Ramos (cell line): Measurements from ENCODE around the gene RTP5.

Source experiments
- in situ Hi-C: fragments of 300-500 bp; cut with MboI; formaldehyde crosslinking; loops from one replicate; pipeline ENCODE4 v1.14.3; 2022; ENCODE audit warnings: low sequenced_read_pairs; ENCODE audit not compliant: unreplicated experiment

RTP5 gene

DNA sequence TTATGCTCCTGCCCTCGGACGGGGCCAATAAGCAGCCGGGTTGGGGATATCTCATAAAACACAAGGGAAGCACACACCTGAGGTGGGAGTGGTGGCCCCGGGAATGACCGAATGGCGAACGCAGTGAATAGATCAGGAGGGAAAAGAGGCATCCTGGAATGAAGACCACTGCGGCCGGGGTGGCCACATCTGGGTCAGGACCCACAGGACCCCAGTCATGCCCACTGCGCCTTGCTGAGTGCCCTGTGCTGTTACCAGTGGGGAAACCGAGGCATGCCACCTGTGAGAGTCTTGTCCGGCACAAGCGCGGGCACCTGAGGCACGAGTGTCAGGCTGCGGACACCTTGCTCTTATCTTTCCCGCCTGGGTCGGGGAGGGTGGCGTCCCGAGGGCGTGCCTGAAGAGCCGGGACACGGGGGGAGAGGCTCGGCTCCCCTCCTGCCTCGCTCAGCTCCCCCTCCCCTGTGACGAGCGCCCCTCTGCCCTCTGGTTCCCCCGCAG lies 12.4 kb upstream of the RTP5 start:
- in situ Hi-C loops: no loop called here

DNA sequence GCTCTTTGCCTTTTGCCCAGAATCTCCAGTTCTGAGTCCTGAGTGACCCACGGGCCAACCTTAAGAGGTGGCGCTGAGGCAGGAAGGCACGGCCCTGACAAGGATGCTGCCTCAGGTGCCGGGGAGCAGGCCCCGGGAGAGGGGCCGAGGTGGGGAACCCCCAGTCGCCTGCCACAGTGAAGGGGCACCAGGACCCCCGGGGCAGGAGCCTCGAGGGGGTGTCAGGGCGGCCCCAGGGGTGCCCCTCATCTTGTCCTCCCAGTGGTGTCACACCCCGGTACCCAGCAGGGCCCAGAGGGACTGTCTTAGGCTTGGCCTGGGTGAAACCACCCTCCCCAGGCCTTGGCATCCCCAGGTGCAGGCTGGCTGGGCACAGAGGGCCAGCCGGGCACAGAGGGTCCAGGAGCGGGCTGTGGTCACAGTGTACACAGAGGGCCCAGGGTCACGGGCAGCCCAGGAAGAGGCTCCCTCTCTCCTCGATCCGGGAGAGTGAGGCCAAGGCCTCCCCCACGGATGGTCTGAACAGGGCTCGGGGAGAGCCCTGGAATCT lies 11.9 kb upstream of the RTP5 start:
- in situ Hi-C loops: no loop called here

DNA sequence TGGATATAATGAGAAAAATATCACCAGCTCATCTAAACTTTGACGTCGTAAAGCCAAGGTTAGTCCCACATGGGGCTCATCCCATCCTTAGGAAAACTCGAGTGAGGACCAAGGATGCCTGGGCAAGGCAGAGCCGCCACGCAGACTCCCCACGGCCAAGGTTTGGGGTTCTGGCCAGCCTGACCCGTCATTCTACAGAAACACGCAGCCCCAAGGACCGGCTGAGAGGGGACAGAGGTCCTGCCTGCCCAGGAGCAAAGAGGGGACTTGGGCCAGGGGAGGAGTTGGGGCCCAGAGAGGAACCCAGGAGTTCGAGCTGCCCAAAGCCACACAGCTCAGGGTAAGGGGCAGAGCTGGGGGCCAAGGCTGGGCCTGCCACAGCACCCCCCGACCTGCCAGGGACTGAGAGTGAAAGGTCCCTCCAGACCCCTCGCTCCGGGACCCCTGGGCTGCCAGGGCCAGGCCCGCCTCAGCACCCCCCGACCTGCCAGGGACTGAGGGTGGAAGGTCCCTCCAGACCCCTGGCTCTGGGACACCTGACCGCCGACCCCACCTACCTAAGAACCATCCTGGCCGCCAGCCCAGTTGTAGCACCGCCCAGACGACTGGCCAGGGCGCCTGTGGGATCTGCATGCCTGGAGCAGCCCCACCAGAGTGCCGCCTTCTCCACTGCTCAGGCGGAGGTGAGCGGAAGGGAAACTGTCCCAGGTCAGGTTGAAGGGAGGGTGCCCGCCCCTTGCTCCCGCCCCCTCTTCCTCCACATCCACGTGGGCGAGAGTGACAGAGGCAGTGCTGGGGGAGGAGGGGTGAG lies 11.1 kb upstream of the RTP5 start, which contains the start of gene PDCD1:
TSS of gene PDCD1 (minus strand) at position 689 of the 811 bp plus-strand sequence. CDS start at position 633, 56 bp downstream.
- in situ Hi-C loops: no loop called here

DNA sequence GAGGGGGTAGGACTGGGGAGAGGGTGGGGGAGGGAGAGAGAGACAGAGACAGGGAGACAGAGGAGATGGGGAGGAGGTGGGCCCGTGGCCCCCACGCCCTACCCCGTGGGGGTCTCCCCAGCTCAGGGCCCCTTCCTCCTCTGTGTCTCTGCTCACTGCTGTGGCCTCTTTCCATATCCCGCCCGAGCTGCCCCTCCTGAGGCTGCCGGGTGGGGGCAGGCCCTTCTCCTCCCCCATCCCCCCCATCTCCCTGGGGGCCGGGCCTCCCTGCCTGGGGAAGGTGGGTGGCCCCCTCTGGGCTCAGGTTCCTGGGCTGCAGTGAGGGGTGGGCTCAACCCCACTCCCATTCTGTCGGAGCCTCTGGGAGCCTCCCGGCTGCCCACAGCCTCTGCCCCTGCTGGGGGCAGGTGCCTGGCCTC lies 10.5 kb upstream of the RTP5 start:
- in situ Hi-C loops: no loop called here

DNA sequence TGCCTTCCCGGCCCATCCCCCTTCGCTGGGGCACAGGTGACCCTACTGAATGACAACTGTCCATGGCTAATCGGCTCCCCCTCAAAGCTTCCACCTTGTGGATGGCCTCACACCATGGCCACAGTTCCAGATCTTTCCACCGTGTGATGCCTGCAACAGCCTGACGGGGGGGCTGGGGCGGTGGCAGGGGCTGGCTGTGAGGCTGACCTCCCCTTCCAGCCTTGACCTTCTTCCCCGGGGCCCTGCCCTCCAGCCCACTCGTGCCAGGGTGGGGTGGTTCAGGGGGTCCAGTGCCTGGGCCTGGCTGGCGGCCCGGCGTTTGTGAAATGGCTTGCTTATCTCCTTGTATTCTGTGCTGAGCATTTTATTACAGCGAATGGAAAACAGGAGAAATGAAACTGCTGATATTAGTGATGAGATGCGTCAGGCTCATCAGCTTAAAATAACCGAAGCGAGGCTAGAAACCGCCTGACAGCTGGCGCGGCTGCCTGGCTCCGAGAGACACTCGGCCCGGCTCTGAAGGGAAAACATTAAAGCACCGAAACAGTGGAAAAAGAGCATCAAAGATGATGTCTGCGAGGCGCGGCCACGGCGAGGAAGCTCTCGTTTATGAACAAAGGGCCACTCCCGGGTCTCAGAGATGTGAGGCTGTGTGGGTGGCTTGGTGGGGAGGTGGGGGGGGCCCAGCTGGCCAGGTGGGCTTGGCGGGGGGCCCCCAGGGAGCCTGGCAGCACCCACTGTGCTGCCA lies 9.9 kb upstream of the RTP5 start:
- in situ Hi-C loops: no loop called here

DNA sequence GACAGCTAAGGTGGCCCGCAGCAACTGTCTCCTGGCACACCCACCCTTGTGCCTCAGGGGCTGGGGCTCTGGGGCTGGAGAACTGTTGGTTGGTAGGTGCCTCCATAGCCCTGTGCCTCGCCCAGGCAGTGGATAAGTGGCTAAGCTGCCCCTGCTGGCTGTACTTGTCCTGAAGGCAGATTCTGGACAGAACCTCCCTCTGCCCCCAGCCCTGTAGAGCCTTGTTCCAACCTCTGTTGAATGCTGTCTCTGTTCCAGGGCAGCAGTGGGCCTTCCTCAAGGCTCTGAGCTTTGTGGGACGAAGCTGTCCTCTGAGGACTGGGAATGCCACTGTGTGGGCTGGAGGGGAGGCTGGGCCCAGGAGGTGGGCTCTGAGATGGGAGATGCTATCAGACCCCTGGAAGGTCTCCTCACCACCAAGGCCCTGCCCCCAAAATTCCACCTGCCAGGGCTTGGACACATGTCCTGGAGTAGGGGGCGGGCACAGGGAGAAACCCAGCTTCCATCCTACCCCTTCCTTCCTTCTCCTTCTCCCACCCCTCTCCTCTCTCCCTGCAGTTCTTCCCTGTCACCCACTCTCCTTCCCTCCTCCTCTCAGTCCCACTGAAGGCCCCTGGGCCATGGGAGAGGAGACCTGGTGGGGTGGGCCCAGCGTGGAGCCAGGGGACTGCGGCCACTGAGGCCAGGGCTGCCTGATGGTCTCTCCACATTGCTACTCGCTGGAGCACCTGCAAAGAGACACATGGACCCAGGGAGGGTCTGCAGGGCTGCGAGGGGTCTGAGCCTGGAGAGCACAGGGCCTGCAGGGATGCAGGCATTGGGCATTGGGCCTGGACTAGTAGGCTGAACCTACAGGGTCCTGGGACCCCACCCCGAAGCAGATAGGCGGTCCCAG lies 9.1 kb upstream of the RTP5 start:
- in situ Hi-C loops: no loop called here

DNA sequence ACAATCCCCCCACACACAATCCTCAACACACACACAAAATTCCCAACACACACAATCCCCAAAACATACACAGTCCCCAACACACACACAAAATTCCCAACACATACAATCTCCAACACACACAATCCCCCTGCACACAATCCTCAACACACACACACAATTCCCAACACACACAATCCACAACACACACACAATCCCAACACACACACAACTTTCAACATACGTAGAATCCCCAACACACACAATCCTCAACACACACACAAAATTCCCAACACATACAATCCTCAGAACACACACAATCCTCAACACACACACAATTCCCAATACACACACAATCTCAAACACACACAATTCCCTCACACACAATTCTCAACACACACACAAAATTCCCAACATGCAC lies 8.3 kb upstream of the RTP5 start:
- in situ Hi-C loops: no loop called here

DNA sequence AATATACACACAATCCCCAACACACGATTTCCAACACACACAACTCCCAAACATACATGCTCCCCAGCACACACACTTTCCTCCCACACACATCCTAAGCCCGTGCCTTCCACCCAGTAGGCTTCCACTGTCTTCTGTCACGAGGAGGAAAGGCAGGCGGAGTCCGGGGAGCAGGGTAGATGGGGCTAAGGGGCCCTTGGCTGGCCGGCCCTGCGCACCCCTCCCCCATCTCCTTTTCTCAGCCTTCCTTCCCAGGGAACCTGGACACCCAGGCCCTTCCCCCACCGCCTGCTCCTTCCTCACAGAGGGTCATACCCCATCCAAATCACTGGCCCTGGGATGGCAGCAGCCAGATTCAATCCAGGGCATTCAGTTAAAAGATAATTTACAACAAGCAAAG lies 7.4 kb upstream of the RTP5 start:
- in situ Hi-C loops: no loop called here

DNA sequence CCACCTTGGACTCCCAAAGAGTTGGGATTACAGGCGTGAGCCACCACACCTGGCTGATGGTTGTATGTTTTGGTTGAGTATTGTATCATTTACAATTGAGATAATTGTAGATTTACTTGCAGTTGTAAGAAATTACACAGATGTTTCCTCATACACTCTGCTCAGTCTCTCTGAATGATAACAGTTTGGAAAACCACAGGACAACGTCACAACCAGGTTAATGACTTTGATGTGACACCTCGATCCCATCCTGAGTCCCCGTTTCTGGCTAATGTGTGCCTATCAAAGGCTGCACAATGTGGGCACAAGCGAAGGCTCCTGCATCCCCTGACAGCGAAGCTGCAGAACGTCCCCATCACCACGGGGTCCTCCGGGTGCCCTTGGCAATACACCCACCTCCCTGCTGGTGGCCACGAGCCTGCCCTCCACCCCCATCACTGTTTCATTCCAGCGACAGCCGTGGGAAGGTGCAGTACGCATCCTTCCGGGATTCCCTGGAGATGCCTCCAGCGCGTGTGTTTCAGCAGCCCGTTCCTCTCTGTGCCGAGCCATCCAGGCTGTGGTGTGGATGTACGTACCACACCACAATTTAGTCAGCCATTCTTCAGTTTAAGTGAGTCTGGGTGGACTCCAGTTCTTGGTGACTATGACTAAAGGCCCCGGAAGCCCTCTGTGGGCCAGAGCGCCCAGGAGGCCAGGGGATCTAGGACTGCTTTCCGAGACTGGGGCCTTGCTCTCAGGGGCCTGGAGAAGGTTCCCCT lies 6.6 kb upstream of the RTP5 start:
- in situ Hi-C loops: no loop called here

DNA sequence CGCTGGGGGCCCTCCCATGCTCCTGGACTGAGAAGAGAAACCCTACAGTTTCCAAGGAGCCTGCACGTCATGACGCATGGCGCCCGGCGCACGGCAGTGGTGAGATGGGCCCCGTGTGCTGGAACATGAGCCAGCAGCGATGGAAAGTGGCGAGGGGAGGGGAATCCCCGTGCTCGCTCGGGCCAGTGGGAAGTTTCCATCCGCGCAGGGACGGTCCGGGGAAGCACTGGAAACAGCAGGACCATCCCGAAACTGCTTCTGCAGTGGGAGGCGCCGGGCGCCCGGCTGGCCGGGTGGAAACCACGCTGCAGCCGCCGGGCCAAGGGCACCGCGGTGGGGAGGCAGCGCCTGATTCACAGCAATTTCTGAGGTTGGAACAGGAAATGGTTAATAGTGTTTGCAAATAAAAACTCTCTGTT lies 6.0 kb upstream of the RTP5 start:
- in situ Hi-C loops: no loop called here

DNA sequence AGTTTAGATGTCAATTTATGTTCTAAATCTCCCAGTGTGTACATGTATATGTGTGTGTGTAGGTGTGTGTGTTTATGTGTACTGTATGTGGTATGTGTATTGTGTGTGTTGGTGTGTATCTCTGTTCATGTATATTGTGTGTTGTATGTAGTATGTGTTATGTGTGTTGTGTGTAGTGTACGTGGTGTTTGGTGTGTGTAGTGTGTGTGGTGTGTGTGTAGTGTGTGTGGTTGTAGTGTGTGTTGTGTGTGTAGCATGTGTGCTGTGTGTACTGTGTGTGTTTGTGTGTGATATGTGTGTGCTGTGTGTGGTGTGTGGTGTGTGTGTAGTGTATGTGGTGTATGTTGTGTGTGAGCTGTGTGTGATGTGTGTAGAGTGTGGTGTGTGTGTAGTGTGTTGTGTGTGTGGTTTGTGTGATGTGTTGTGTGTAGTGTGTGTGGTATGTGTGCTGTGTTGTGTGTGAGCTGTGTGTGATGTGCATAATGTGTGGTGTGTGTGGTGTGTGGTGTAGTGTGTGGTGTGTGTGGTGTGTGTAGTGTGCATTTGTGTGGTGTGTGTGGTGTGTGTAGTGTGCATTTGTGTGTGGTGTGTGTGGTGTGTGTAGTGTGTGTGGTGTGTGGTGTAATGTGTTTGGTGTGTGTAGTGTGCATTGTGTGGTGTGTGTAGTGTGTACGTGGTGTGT lies 5.2 kb upstream of the RTP5 start:
- in situ Hi-C loops: no loop called here

DNA sequence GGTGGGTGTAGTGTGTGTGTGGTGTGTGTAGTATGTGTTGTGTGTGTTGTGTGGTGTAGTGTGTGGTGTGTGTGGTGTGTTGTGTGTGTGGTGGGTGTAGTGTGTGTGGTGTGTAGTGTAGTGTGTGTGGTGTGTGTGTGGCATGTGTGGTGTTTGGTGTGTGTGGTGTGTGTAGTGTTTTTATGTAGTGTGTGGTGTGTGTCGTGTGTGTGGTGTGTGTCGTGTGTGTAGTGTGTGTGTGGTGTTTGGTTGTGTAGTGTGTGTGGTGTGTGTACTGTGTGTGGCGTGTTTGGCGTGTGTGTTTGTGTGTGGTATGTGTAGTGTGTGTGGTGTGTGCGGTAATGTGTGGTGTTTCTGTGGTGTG lies 4.7 kb upstream of the RTP5 start:
- in situ Hi-C loops: no loop called here

DNA sequence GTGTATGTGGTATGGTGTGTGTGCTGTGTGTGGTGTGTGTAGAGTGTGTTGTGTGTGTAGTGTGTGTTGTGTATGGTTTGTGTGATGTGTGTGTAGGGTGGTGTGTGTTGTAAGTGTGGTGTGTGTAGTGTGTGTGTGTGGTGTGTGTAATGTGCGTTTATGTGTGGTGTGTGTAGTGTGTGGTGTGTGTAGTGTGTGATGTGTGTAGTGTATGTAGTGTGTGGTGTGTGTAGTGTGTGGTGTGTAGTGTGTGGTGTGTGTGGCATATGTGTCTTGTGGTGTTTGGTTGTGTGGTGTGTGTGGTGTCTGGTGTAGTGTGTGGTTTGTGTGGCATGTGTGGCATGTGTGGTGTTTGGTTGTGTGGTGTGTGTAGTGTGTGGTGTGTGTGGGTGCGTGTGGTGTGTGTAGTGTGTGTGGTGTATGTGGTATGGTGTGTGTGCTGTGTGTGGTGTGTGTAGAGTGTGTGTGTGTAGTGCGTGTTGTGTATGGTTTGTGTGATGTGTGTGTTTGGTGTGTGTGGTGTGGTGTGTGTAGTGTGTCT lies 4.0 kb upstream of the RTP5 start:
- in situ Hi-C loops: no loop called here

DNA sequence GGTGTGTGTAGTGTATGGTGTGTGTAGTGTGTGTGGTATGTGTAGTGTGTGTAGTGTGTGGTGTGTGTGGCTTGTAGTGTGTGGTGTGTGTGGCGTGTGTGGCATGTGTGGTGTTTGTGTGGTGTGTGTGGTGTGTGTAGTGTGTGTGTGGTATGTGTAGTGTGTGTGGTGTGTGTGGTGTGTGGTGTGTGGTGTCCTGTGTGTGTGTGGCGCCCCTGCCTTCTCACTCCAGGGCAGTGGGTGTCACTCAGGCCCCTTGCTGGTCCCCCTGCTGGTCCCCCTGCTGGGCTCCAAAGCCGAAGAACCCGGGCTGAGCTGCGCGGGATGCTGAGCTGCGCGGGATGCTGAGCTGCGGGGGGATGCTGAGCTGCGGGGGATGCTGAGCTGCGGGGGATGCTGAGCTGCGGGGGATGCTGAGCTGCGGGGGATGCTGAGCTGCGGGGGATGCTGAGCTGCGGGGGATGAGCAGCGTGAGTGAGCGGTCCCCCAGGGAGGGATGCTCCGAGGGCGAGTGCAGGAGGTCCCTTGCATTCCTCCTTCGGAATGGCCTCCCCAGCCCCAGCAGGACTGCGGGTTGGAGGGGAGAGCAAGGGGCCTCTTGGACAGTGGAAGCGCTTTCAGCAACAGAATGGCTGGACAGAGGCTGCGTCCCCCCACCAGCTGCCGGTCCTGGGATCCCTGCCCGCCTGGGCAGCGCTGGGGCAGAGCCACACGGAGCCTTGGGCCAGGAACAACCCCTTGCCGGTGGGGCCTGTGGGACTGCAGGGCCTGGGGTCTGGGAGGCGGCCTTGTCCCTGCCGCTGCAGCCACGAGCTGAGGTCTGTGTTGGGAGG lies 3.4 kb upstream of the RTP5 start:
- in situ Hi-C loops: no loop called here

DNA sequence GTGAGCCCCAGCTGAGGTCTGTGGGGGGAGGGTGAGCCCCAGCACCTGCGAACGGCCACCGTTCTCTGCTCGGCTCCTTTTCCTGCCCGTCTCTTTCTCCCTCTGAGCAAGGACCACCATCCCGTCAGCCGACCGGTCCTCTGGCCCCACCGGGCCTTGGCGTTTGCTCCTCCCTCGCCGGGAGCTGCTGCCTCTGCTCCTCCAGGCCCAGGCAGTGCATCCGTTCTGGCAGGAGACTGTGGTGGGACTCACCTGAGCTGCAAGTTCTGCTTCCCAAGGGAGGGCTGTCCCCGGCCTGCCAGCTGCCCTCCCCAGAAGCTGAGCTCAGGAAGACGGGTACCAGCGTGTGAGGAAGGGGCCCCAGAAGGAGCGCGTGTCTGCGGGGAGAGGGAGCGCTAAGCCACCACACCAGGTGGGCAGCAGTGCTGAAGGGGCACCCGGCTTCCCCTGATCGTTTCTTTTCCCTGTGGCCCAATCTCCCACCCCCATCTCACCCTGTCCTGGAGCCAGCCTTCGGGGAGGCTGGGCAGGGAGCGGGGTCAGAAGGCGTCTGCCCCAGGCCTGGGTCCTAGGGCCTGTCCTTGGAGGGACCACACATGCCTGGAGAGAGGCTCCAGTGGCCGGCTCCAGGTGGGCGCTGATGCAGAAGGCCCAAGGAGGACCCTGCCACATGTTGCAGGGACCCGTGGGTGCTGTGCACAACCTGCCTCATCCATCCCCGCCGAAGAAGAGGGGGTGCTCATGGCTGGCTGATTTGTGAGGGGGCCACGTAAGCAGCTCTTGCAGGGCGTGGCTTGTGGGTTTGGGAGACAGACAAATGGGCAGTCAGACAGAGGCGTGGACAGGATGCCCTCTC lies 2.5 kb upstream of the RTP5 start:
- in situ Hi-C loops: no loop called here

DNA sequence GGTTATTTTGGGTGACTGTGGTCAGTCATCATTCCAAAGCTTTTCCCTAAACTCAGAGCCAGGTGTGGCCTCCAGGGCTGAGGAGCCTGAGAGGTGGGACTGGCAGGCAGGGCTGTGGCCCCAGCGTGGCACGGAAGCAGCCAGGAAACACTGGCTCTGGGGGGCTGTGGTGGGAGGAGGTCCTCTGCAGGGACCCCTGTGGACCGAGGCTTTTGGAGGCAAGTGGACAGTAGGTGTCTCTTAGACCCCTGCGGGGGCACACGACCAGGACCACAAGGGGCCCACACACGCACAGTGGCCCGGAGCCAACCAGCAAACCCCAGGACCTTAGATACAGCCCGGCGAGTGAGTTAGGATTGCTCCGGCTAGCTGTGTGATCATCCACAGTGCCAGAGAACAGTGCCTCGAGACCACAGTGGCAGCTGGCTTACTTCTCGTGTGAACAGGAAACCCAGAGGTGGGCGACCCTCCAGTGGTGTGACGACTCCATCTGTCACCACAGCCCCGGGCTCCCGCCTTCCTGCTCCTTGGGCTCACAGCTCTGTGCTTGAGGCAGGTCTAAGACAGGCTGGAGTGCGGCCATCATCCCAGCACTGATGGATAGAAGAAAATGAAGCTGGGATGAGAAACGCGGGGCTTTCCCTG lies 1.6 kb upstream of the RTP5 start:
- in situ Hi-C loops: no loop called here
